ENCODE results near the gene HPCA. TPM values are rescaled to one million over a fixed set of nuclear protein-coding genes. Genes with fewer than 3 reads are reported as not detected.

HPCA gene
- total and polyA plus RNA-seq, 2 of the 8 experiments (the other 6 are each of a cell fraction or from before 2014, with no cell fraction given) = 0.70 to 1.4 TPM

DNA sequence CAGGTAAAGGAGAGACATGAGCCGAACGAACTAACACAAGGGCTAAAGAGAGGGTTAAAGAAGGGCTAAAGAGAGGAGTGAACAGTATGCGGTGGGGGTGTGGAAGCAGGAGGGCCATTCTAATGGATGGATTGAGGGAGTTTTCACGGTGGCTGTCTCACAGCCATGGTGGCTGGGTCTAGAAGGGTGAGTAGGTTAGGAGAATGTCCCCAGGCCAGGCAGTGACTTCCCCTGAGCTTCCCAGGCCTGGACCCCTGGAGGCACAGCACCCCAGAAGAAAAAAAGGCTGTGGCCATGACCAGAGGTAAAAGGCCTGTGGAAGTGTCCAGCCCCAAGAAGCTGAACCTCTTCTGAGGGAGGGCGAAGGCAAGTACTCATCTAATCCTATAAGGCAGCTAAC is 19.1 kb upstream of the HPCA start:
- no peaks in the 10 kb centered on the region for H3K79me2 ChIP-seq (ENCODE audit: control insufficient read depth in 1 of 2, insufficient read depth in 2 of 2, low read length in 2 of 2)
- TF ChIP-seq SIN3A (conservative IDR thresholded peaks at IDR 0.05 in 1 of 2, IDR thresholded peaks at IDR 0.05 in 1 of 2; ENCODE audit: low read depth in 1 of 2, low read length in 2 of 2) (no peak), SUZ12 (IDR thresholded peaks at IDR 0.05; ENCODE audit: low read length) (no peak), HDAC6 (IDR thresholded peaks at IDR 0.05; ENCODE audit: low read depth, low read length) (no peak), EGR1 (IDR thresholded peaks at IDR 0.05; ENCODE audit: borderline replicate concordance, low read depth, low read length) (no peak), SIX5 (IDR thresholded peaks at IDR 0.05; ENCODE audit: low read depth, low read length) (no peak), CREB1 (IDR thresholded peaks at IDR 0.05) (no peak), CHD2 (IDR thresholded peaks at IDR 0.05; ENCODE audit: low read length) (no peak), NRF1 (IDR thresholded peaks at IDR 0.05; ENCODE audit: low read depth, low read length) (no peak)
- H2AK5ac ChIP-seq (ENCODE audit: low read depth, low read length) = no peak overlapping the region
- CTCF ChIA-PET (ENCODE audit: partially characterized antibody) = interaction anchor here (1.1 to 2.8 kb wide), 2 partner anchors 9 to 189 kb away, joined by 4 to 11 read pairs; no protein-coding TSS in a partner anchor
- no peak for DNase-seq (ENCODE audit: low read depth in 1 of 2, low spot score in 2 of 2)
- no peak overlapping the region for H2BK20ac ChIP-seq (ENCODE audit: low read length)
- no peak overlapping the region for H2BK12ac ChIP-seq (ENCODE audit: low read depth, low read length)
- H2BK120ac ChIP-seq (replicated peaks; ENCODE audit: low read depth, low read length) = no peak overlapping the region
- H4K8ac ChIP-seq (ENCODE audit: extremely low read depth, insufficient read depth, low read length) = no peak overlapping the region
- H3K27ac ChIP-seq (ENCODE audit: low read depth, low read length) = no peak overlapping the region
- no peak overlapping the region for H3K4me2 ChIP-seq (ENCODE audit: insufficient read depth in 1 of 2, low read depth in 2 of 2, low read length in 2 of 2)
- no peak overlapping the region for H4K91ac ChIP-seq (replicated peaks; ENCODE audit: insufficient read length, low read length)
- H3K56ac ChIP-seq (replicated peaks; ENCODE audit: insufficient read length, low read depth, low read length) = no peak overlapping the region
- no peak overlapping the region for H3K4me3 ChIP-seq (ENCODE audit: extremely low read depth in 1 of 4, insufficient read depth in 2 of 4, low read depth in 3 of 4, low read length in 4 of 4)
- H3K9ac ChIP-seq (replicated peaks in 1 of 4; ENCODE audit: extremely low read depth in 1 of 4, low read depth in 3 of 4, low read length in 3 of 4) = no peak overlapping the region
- H3K9me3 ChIP-seq (ENCODE audit: insufficient read depth in 2 of 2, low read depth in 1 of 2, low read length in 1 of 2) = no peaks in the 10 kb centered on the region
- peaks cover 3 to 21% (median 16%) of the 10 kb centered on the region in 4 experiments for H3K4me1 ChIP-seq (replicated peaks in 1 of 4; ENCODE audit: control insufficient read depth in 3 of 4, insufficient read depth in 4 of 4, low read length in 3 of 4)
- no peak overlapping the region for H3K4ac ChIP-seq (replicated peaks; ENCODE audit: insufficient read length, low read depth, low read length)
- 89% methylated on average over 5 of the region's 5 CpGs; no CpG with 5 or more reads in 1 of the 2 experiments for WGBS, 2 experiments (ENCODE audit: extremely low coverage in 1 of 2, insufficient coverage in 1 of 2, insufficient read length in 1 of 2, insufficient replicate concordance in 2 of 2, low coverage in 1 of 2, low lambda C conversion rate in 2 of 2, missing lambda C conversion rate in 1 of 2)
- no peak overlapping the region for H3K14ac ChIP-seq (ENCODE audit: insufficient read length)
- H3K18ac ChIP-seq (ENCODE audit: extremely low read depth, low read length) = no peak overlapping the region
- H3K36me3 ChIP-seq (ENCODE audit: control insufficient read depth in 2 of 4, insufficient read depth in 4 of 4, low read length in 3 of 4) = peaks cover 0 to 7% (median 0%) of the 10 kb centered on the region in 4 experiments; a peak in 4 of 8 replicates
- no peak overlapping the region for H2AFZ ChIP-seq (ENCODE audit: low read length)
- POLR2A ChIA-PET (ENCODE audit: partially characterized antibody) = interaction anchor here (1.1 to 2.2 kb wide), 2 partner anchors 16 to 50 kb away, joined by 5 to 9 read pairs; partner anchors contain the start of genes S100PBP and YARS1
- FAIRE-seq = no peak
- H3K27me3 ChIP-seq (replicated peaks in 1 of 4; ENCODE audit: control insufficient read depth in 3 of 4, extremely low read depth in 1 of 4, insufficient read depth in 3 of 4, low read length in 3 of 4) = peaks cover 6 to 34% (median 27%) of the 10 kb centered on the region in 4 experiments
- no peak overlapping the region for H4K5ac ChIP-seq (ENCODE audit: insufficient read length, low read depth, low read length)
- no peaks in the 10 kb centered on the region for H3K79me1 ChIP-seq (ENCODE audit: low read depth, low read length)
- peaks cover 0 to 2% of the 10 kb centered on the region in 2 experiments for H4K20me1 ChIP-seq (replicated peaks in 1 of 2; ENCODE audit: control insufficient read depth in 1 of 2, insufficient read depth in 2 of 2, low read length in 2 of 2)
- no peak overlapping the region for H2BK15ac ChIP-seq (ENCODE audit: low read length)
- peaks cover 6% of the 10 kb centered on the region; the same call in 1 of the 2 replicates for H3K23me2 ChIP-seq (ENCODE audit: low read depth, low read length)
- H2BK5ac ChIP-seq (ENCODE audit: low read depth, low read length) = no peak overlapping the region
- no peak overlapping the region for H3K23ac ChIP-seq (ENCODE audit: insufficient read length)
